IMR-90 (cell line): ENCODE results near the gene PPP6C. TPM values are rescaled to one million over a fixed set of nuclear protein-coding genes. Genes with fewer than 3 reads are reported as not detected.

Experiments used
- ATAC-seq: fragments of 200-7000 bp; cut with Tn5 transposase; 2 replicates; pipeline ENCODE4 v1.9.1; 2020; ENCODE audit warnings: low read depth, mild to moderate bottlenecking, moderate library complexity
- BruUV-seq: library from RNA; stranded (reverse); fragments of 400-500 nt; replicated peaks from 2 replicates; lab custom pipeline; 2021; lab: Mats Ljungman, UMichigan
- CTCF ChIA-PET: fragments of 300-600 bp; formaldehyde crosslinking; extraction: SDS; loops from one replicate; lab custom pipeline; 2021; ENCODE audit warnings: antibody characterized with exemption; lab: Yijun Ruan, JAX
- POLR2A ChIA-PET: fragments of 300-600 bp; sonication (Branson Sonifier 250); formaldehyde crosslinking; loops from one replicate; lab custom pipeline; 2022; ENCODE audit warnings: antibody characterized with exemption; ENCODE audit not compliant: unreplicated experiment; lab: Charles Lee
- DNase-seq: peaks from one replicate; pipeline ENCODE4 v3.0.0; 2013
- H2AFZ ChIP-seq: replicated peaks from 2 replicates; pipeline ENCODE3; 2013; ENCODE audit warnings: low read length, mild to moderate bottlenecking; ENCODE audit not compliant: poor library complexity
- H2AK5ac ChIP-seq: 2 replicates; pipeline ENCODE4 v1.6.1; 2013; ENCODE audit warnings: low read depth, low read length, inconsistent platforms
- H2AK9ac ChIP-seq: replicated peaks from 2 replicates; pipeline ENCODE3; 2013; ENCODE audit warnings: mild to moderate bottlenecking, low read depth, low read length, moderate library complexity; ENCODE audit not compliant: poor library complexity
- H2BK120ac ChIP-seq: 2 replicates; pipeline ENCODE4 v1.6.1; 2013; ENCODE audit warnings: low read depth, low read length, inconsistent platforms
- H2BK15ac ChIP-seq: 3 replicates; pipeline ENCODE4 v1.6.1; 2013; ENCODE audit warnings: low read depth, low read length, inconsistent platforms
- H2BK20ac ChIP-seq: 2 replicates; pipeline ENCODE4 v1.6.1; 2013; ENCODE audit warnings: low read depth, mild to moderate bottlenecking, inconsistent platforms, low read length, moderate library complexity
- H2BK5ac ChIP-seq: 2 replicates; pipeline ENCODE4 v1.6.1; 2013; ENCODE audit warnings: mild to moderate bottlenecking, low read depth, low read length, inconsistent platforms; ENCODE audit not compliant: poor library complexity, severe bottlenecking
- H3K14ac ChIP-seq: replicated peaks from 2 replicates; pipeline ENCODE4 v1.6.1; 2013; ENCODE audit warnings: low read depth, low read length, inconsistent platforms
- H3K18ac ChIP-seq: 2 replicates; pipeline ENCODE4 v1.6.1; 2013; ENCODE audit warnings: low read depth, low read length, control low read depth
- H3K23ac ChIP-seq: 2 replicates; pipeline ENCODE4 v1.6.1; 2013; ENCODE audit warnings: low read depth, low read length, inconsistent platforms
- H3K27ac ChIP-seq: 2 replicates; pipeline ENCODE4 v1.5.1; 2013; ENCODE audit warnings: mild to moderate bottlenecking, control low read depth, low read length; ENCODE audit not compliant: insufficient read depth
- H3K27me3 ChIP-seq: 2 replicates; pipeline ENCODE4 v1.6.1; 2013; ENCODE audit warnings: low read length; ENCODE audit not compliant: control insufficient read depth, insufficient read depth
- H3K36me3 ChIP-seq: 2 replicates; pipeline ENCODE4 v1.6.1; 2013; ENCODE audit warnings: low read length, mixed read lengths; ENCODE audit not compliant: control insufficient read depth, insufficient read depth
- H3K4ac ChIP-seq: 2 replicates; pipeline ENCODE4 v1.6.1; 2013; ENCODE audit warnings: low read depth, low read length, inconsistent platforms
- H3K4me1 ChIP-seq: 2 replicates; pipeline ENCODE4 v1.6.1; 2013; ENCODE audit warnings: low read length, mixed read lengths; ENCODE audit not compliant: control insufficient read depth, insufficient read depth
- H3K4me2 ChIP-seq: 2 replicates; pipeline ENCODE4 v1.6.1; 2013; ENCODE audit warnings: low read depth, mild to moderate bottlenecking, control low read depth, low read length, moderate library complexity
- H3K4me3 ChIP-seq: 2 replicates; pipeline ENCODE4 v1.5.1; 2013; ENCODE audit warnings: low read depth, mild to moderate bottlenecking, control low read depth, low read length, moderate library complexity; ENCODE audit not compliant: insufficient read depth
- H3K56ac ChIP-seq: 2 replicates; pipeline ENCODE4 v1.6.1; 2013; ENCODE audit warnings: low read length, inconsistent platforms; ENCODE audit not compliant: insufficient read depth; ENCODE audit errors: extremely low read depth
- H3K79me1 ChIP-seq, 2 experiments: 2 replicates each; pipeline ENCODE4 v1.6.1; 2013; ENCODE audit warnings: low read length in 2 of 2, inconsistent platforms in 1 of 2, low read depth in 1 of 2
- H3K9ac ChIP-seq: 2 replicates; pipeline ENCODE4 v1.6.1; 2013; ENCODE audit warnings: low read depth, low read length, control low read depth
- H3K9me1 ChIP-seq: 2 replicates; pipeline ENCODE4 v1.6.1; 2013; ENCODE audit warnings: low read length, inconsistent platforms; ENCODE audit not compliant: insufficient read depth
- H3K9me3 ChIP-seq: 2 replicates; pipeline ENCODE4 v1.6.1; 2013; ENCODE audit warnings: low read length; ENCODE audit not compliant: control insufficient read depth, insufficient read depth
- H4K20me1 ChIP-seq: 2 replicates; pipeline ENCODE4 v1.6.1; 2013; ENCODE audit warnings: low read length, inconsistent platforms; ENCODE audit not compliant: insufficient read depth
- H4K5ac ChIP-seq: 2 replicates; pipeline ENCODE4 v1.6.1; 2013; ENCODE audit warnings: mild to moderate bottlenecking, low read depth, low read length, control low read depth
- H4K8ac ChIP-seq, 2 experiments: 2 replicates each; pipeline ENCODE4 v1.6.1; 2013; ENCODE audit warnings: low read depth in 2 of 2, low read length in 2 of 2, control low read depth in 1 of 2, inconsistent platforms in 1 of 2
- H4K91ac ChIP-seq: 2 replicates; pipeline ENCODE4 v1.6.1; 2013; ENCODE audit warnings: low read depth, low read length, inconsistent platforms; ENCODE audit not compliant: insufficient read depth
- CEBPB ChIP-seq: IDR thresholded peaks from 2 replicates; pipeline ENCODE4 v1.6.1; 2012; ENCODE audit warnings: low read depth, low read length, improper control_type of control experiment
- ELK1 ChIP-seq: fragments of 150-350 bp; IDR thresholded peaks from 2 replicates; pipeline ENCODE4 v1.6.1; 2016; ENCODE audit warnings: low read depth, mild to moderate bottlenecking, low read length, moderate library complexity, borderline replicate concordance
- WGBS, 2 experiments: methylation state at CpG; one replicate each; pipeline versions ENCODE4 v1.1.5 to v1.1.7; 2013; ENCODE audit warnings: missing lambda C conversion rate in 2 of 2; ENCODE audit not compliant: insufficient read length in 1 of 2; ENCODE audit errors: extremely low coverage in 2 of 2; 5-methylcytosine and 5-hydroxymethylcytosine counted together
- dilution Hi-C: fragments of 300-500 bp; cut with HindIII; formaldehyde crosslinking; loops from one replicate; pipeline ENCODE4 v1.14.3; 2018; ENCODE audit warnings: low sequenced_read_pairs; ENCODE audit not compliant: unreplicated experiment
- in situ Hi-C: fragments of 300-500 bp; cut with MboI; formaldehyde crosslinking; loops from 3 replicates; pipeline ENCODE4 v1.14.3; 2019; ENCODE audit warnings: low sequenced_read_pairs, inconsistent platforms, mixed read lengths
- intact Hi-C: fragments of 100-400 bp; cut with micrococcal nuclease; formaldehyde crosslinking; loops from 2 replicates; pipeline ENCODE4 v1.10.0; 2022
- polyA plus RNA-seq, 3 experiments: library from polyadenylated mRNA; depleted of rRNA; stranded (reverse); fragments of >200 nt; gene quantifications; 2 replicates each; pipeline ENCODE4 v1.2.3, GENCODE V29; 2012; ENCODE audit warnings: low replicate concordance in 1 of 3
- total RNA-seq: library from RNA; depleted of rRNA; stranded (reverse); fragments of >200 nt; gene quantifications from 2 replicates; pipeline ENCODE4 v1.2.3, GENCODE V29; 2012

Gene PPP6C
- total and polyA plus RNA-seq, 2 of the 4 experiments (the other 2 are of a cell fraction), result 14.5 to 15.4 TPM

- in situ Hi-C loops (loop anchor here (10.0 kb wide), 2 partner anchors 281 to 371 kb away; partner anchors contain the start of genes ARPC5L, NR6A1, OLFML2A and RPL35), dilution Hi-C loops (no loop called here), intact Hi-C loops (no loop called here)
- Histone ChIP-seq H2AK9ac (no peak overlapping the region), H3K9me3 (no peaks in the 10 kb centered on the region), H3K9me1 (no peaks in the 10 kb centered on the region), H3K4me2 (no peak overlapping the region), H3K27ac (no peak overlapping the region), H3K14ac (no peak overlapping the region), H3K23ac (no peak overlapping the region), H3K79me1 (peaks cover 7 to 31% of the 10 kb centered on the region in 2 experiments), H2BK15ac (no peak overlapping the region), H3K27me3 (no peaks in the 10 kb centered on the region), H3K9ac (no peak overlapping the region), H2AFZ (no peak overlapping the region), H4K5ac (no peak overlapping the region), H4K91ac (no peak overlapping the region), H3K56ac (no peak overlapping the region), H2AK5ac (no peak overlapping the region), H4K8ac (no peak overlapping the region), H2BK5ac (no peak overlapping the region), H2BK20ac (no peak overlapping the region), H3K36me3 (peaks cover 4% of the 10 kb centered on the region; the same call in 1 of the 2 replicates), H3K4ac (no peak overlapping the region), H3K4me3 (no peak overlapping the region), H3K4me1 (peaks cover 5% of the 10 kb centered on the region; the same call in 1 of the 2 replicates), H3K18ac (0 out of 2 replicates have a peak overlapping the region, but pooled peaks have one; percentile 46), H2BK120ac (no peak overlapping the region), H4K20me1 (peaks cover 3% of the 10 kb centered on the region; the same call in 1 of the 2 replicates)
- TF ChIP-seq CEBPB (0 out of 2 replicates have a peak, but pooled peaks have one; percentile 24), ELK1 (no peak)
- no TSS peak for BruUV-seq
- ChIA-PET POLR2A (no interaction called here), CTCF (interaction anchor here (1.1 kb wide), 1 partner anchor 25 kb away, joined by 4 read pairs; no protein-coding TSS in a partner anchor)
- ATAC-seq, result no peak
- no peak for DNase-seq
- no CpG with 5 or more reads among the region's 4 CpGs for WGBS, 2 experiments
These were observed 44.2 kb downstream of the PPP6C start for GRCh38 chr9:125145425-125145824.
